HUES64 (cell line): ENCODE results near the gene SHROOM3.
A peak's percentile ranks its signal among the peaks of the same experiment; 100 is the strongest.

Experiments used
- H3K27ac ChIP-seq: 2 replicates; pipeline ENCODE4 v1.7.0; 2013; ENCODE audit warnings: low read depth, low read length, inconsistent platforms
- H3K27me3 ChIP-seq: 2 replicates; pipeline ENCODE4 v1.6.1; 2013; ENCODE audit warnings: mild to moderate bottlenecking, low read length; ENCODE audit not compliant: insufficient read depth
- H3K36me3 ChIP-seq: 2 replicates; pipeline ENCODE4 v1.6.1; 2013; ENCODE audit warnings: mild to moderate bottlenecking, low read length; ENCODE audit not compliant: insufficient read depth
- H3K4me1 ChIP-seq: 2 replicates; pipeline ENCODE4 v1.6.1; 2013; ENCODE audit warnings: mild to moderate bottlenecking, low read length, moderate library complexity; ENCODE audit not compliant: insufficient read depth
- H3K4me3 ChIP-seq: 2 replicates; pipeline ENCODE4 v1.5.1; 2013; ENCODE audit warnings: mild to moderate bottlenecking, low read length, moderate library complexity
- H3K9ac ChIP-seq: 2 replicates; pipeline ENCODE4 v1.6.1; 2013; ENCODE audit warnings: mild to moderate bottlenecking, low read depth, low read length
- H3K9me3 ChIP-seq: 2 replicates; pipeline ENCODE4 v1.6.1; 2013; ENCODE audit warnings: low read depth, low read length; ENCODE audit not compliant: insufficient read depth
- WGBS: fragments of 150-250, 120-280 bp; methylation state at CpG from one replicate; pipeline ENCODE4 v1.1.7; 2013; ENCODE audit warnings: missing lambda C conversion rate; 5-methylcytosine and 5-hydroxymethylcytosine counted together

SHROOM3 gene

DNA sequence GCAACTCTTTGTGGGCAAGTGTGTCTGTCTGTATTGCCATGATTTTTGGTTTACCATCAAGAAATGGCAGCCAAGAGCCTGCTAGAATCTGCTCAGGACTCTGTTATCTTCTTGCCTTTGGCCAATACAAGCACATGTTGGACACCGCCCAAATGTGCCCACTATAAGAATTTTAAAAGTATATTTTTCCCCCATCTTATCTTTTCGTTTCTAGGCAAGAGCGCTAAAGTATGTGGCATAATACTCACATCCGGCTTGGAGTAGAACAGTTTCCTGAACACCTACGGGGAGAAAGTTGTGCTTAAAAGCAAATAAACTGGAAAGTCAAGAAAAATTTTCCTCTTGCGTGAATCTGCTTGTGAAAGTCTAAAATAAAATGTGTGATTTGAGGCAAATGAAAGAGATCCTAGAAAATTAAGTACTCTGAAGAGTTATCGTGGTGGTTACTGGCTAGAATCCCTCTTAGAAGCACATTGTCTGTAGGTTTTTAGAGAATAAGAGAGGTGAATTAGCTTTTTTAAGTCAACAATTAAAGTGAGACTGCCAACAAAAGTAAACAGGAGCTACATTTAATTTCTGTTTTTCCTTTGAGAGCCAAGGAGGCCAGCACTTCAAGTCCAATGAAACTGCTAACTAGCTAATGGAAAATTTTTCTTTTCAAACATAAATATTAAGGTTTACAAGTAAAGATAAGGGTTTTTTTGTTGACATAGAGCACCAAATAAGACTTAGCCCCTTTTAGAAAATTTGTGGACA, 242.7 kb downstream of the SHROOM3 start:
- H3K27ac ChIP-seq: no peak overlapping the region
- H3K36me3 ChIP-seq: no peaks in the 10 kb centered on the region
- no peaks in the 10 kb centered on the region for H3K4me1 ChIP-seq
- no peaks in the 10 kb centered on the region for H3K27me3 ChIP-seq
- no peak overlapping the region for H3K9ac ChIP-seq
- WGBS: 95% methylated on average over 7 of the region's 7 CpGs
- no peak overlapping the region for H3K4me3 ChIP-seq
- no peaks in the 10 kb centered on the region for H3K9me3 ChIP-seq

DNA sequence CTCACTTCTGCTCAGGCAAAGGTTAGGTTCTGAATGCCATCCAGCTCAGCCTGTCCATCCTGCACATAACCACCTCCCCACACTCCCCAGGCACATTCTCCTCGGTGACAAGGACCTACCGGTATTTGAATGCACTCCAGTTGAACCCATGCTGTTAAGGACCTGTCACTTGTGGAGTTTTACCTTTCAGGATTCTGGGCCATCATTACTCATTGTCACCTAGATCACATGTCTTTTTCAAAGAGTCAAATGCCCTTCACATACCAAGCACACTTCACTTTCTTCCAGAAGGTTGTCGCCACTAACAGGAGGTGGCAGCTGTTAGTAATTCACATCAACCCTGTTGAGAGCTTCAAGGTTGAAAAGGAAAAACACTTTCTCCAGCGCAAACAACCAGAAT, 244.7 kb downstream of the SHROOM3 start:
- H3K27me3 ChIP-seq: no peaks in the 10 kb centered on the region
- no peak overlapping the region for H3K4me3 ChIP-seq
- H3K36me3 ChIP-seq: no peaks in the 10 kb centered on the region
- H3K9ac ChIP-seq: no peak overlapping the region
- WGBS: 75% methylated on average over 4 of the region's 4 CpGs
- no peaks in the 10 kb centered on the region for H3K4me1 ChIP-seq
- H3K9me3 ChIP-seq: no peaks in the 10 kb centered on the region
- H3K27ac ChIP-seq: no peak overlapping the region

DNA sequence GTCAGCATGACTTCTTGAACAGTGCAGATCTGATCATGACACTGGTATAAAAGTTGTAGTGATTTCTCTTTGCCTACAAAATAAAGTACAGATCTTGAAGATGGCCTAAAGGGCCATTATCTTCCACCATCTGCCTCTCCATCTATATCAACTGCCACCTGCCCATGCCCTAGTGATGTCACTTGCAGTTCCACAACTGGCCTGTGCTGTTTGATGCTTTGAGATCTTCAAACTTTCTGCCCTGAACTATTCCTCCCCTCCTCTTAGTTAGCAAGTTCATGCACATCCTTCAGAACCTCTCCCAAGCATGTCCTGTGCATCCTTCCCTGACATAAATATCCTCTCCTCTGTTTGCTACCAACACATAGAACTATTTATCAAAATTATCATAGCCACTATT, 245.9 kb downstream of the SHROOM3 start:
- Histone ChIP-seq H3K27ac (no peak overlapping the region), H3K9ac (no peak overlapping the region), H3K27me3 (no peaks in the 10 kb centered on the region), H3K4me3 (no peak overlapping the region), H3K4me1 (no peaks in the 10 kb centered on the region), H3K9me3 (no peaks in the 10 kb centered on the region), H3K36me3 (no peaks in the 10 kb centered on the region)

DNA sequence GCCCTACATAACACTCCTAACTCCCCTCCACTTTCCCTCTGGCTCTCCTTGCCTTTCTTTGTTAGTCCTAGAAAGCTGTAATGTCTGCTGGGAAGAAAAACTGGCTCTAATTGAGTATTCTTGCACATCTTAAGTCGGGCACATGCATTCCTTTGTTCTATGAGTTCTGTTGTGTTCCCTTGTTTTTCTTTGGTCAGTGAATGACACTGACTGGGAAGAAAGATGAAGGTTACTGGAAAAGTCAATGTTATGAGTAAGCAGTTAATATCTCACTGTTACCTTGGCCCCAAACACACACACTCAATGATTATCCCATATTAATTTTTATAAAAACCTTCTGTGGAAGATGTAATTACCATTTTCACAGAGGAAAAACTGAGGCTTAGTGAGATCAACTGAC, 247.0 kb downstream of the SHROOM3 start:
- no peaks in the 10 kb centered on the region for H3K9me3 ChIP-seq
- 82% methylated on average over 1 of the region's 1 CpG for WGBS
- no peak overlapping the region for H3K4me3 ChIP-seq
- no peaks in the 10 kb centered on the region for H3K36me3 ChIP-seq
- H3K27me3 ChIP-seq: peaks cover 2% of the 10 kb centered on the region; the same call in 1 of the 2 replicates
- no peak overlapping the region for H3K9ac ChIP-seq
- H3K27ac ChIP-seq: no peak overlapping the region
- no peaks in the 10 kb centered on the region for H3K4me1 ChIP-seq

DNA sequence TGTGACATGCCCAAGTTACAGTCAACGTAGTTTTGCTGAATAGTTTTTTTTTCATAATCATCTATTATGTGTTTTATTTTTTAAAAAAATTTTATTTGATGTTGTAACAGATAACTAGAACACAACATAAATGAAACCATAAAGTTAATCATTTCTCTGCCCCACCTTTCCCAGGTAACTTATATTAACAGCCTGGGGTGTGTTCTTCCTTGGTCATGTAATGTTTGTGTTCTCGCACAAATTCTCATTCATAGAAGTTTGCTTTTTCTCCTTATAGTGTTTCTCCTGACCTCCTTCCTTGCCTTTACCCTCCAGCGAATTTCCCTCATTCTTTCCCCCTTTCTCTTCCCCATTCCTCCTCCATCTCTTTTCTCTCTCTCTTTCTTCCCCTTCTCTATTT, 248.1 kb downstream of the SHROOM3 start:
- Histone ChIP-seq H3K27me3 (peaks cover 7% of the 10 kb centered on the region), H3K4me3 (no peak overlapping the region), H3K4me1 (peaks cover 4% of the 10 kb centered on the region), H3K9ac (no peak overlapping the region), H3K27ac (no peak overlapping the region), H3K9me3 (no peaks in the 10 kb centered on the region), H3K36me3 (no peaks in the 10 kb centered on the region)
- WGBS: 91% methylated on average over 2 of the region's 3 CpGs

DNA sequence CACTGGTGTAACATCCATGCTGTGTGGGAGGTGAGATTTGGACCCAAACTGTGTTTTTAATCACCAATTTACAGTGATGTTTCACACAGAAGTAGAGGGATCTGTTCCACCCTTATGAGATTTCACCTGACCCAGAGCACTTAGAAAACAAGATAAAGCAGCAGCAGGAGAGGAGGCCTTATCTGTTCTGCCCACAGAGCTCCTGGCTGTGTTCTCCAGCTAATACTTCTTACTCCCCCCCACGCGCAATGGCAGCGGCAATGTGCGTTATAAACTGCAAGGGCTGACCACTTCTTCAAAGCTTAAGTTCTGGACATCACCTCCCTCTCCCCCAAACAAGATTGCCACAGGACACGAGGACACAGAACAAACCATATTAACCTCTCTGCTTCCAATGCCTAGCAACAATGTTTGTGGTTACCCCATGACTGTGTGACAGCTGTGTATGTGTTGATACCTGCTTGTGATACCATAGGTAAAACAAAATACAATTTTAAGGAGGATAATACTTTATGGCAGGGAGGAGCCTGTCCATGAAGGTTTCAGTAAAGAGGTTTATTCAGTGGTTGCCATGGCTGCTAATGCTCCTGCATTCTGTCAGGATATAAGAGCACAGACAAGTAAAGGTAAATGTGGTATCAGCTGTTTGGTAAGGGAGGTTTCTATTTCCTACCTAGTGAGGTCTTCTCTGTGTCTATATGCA, 252.9 kb downstream of the SHROOM3 start:
- Histone ChIP-seq H3K9me3 (no peaks in the 10 kb centered on the region), H3K36me3 (no peaks in the 10 kb centered on the region), H3K27ac (no peak overlapping the region), H3K4me1 (peaks cover 32% of the 10 kb centered on the region), H3K4me3 (peak overlapping the region; percentile 73; the same call in 1 of the 2 replicates), H3K9ac (no peak overlapping the region), H3K27me3 (peaks cover 10% of the 10 kb centered on the region)
- 68% methylated on average over 5 of the region's 5 CpGs for WGBS

DNA sequence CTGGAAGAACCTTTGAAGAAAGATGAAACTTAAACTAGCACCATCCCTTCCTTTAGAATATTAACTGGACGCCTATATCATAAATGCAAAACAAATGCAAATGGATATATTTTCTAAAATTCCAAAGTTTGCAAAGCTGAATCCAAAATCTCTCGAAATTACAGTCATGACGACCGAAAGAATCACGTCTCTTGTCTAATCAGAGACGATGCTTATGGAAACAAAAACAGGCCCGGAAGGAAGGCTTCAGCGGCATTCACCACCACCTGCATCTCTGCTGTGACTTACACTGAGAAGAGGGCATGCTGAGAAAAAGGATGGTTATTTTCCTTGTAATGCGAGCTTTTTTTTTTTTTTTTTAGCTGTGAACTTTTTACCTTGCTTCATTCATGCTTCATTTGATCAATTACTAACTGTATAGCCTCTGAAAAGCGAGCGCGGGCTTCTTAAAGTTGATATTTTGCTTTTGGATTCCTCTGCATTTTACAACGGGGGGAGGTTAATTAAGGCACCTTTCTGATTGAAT, 253.7 kb downstream of the SHROOM3 start:
- H3K4me3 ChIP-seq: peak overlapping the region; percentile 73
- peak overlapping the region; percentile 84 for H3K9ac ChIP-seq
- peaks cover 10% of the 10 kb centered on the region for H3K27me3 ChIP-seq
- H3K36me3 ChIP-seq: no peaks in the 10 kb centered on the region
- WGBS: 4% methylated on average over 13 of the region's 13 CpGs
- H3K9me3 ChIP-seq: no peaks in the 10 kb centered on the region
- peaks cover 32% of the 10 kb centered on the region for H3K4me1 ChIP-seq
- peak overlapping the region; percentile 61; the same call in 1 of the 2 replicates for H3K27ac ChIP-seq

DNA sequence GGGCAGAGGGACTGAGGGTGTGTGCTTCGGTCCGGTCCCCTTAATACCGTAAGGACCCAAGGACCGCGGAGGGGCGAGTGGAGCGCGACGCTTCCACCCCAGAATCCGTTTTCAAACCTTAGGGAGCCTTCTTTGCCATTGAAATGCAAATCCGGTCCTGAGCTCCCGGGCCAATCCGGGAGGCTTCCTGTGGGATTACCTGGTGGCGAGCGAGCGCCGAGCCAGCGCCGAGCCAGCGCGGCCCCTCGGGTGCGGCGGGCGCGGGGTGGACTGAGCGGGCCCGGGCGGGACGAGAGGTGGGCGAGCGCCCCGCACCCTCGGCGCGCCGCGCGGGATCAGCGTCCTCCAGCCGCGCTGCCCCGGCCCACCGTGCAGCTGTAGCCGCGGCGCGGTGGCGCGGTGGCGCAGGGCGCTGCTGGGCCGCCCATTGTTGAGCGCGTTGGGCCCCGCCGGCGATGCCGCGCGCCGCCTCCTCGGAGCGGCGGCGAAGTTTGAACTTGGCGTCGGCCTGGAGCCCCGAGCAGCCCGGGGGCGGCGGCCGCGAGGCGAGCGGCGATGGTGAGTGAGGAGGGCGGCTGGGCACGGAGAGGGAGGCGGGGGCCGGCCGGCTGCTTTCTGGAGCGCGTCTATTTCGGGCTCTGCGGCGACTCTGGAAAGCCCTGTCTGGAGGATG, 254.3 kb downstream of the SHROOM3 start:
- H3K9ac ChIP-seq: peak overlapping the region; percentile 84
- WGBS: under 1% methylated on average over 87 of the region's 87 CpGs
- H3K4me3 ChIP-seq: peak overlapping the region; percentile 73
- H3K36me3 ChIP-seq: no peaks in the 10 kb centered on the region
- peaks cover 10% of the 10 kb centered on the region for H3K27me3 ChIP-seq
- peak overlapping the region; percentile 61; the same call in 1 of the 2 replicates for H3K27ac ChIP-seq
- peaks cover 32% of the 10 kb centered on the region for H3K4me1 ChIP-seq
- no peaks in the 10 kb centered on the region for H3K9me3 ChIP-seq

DNA sequence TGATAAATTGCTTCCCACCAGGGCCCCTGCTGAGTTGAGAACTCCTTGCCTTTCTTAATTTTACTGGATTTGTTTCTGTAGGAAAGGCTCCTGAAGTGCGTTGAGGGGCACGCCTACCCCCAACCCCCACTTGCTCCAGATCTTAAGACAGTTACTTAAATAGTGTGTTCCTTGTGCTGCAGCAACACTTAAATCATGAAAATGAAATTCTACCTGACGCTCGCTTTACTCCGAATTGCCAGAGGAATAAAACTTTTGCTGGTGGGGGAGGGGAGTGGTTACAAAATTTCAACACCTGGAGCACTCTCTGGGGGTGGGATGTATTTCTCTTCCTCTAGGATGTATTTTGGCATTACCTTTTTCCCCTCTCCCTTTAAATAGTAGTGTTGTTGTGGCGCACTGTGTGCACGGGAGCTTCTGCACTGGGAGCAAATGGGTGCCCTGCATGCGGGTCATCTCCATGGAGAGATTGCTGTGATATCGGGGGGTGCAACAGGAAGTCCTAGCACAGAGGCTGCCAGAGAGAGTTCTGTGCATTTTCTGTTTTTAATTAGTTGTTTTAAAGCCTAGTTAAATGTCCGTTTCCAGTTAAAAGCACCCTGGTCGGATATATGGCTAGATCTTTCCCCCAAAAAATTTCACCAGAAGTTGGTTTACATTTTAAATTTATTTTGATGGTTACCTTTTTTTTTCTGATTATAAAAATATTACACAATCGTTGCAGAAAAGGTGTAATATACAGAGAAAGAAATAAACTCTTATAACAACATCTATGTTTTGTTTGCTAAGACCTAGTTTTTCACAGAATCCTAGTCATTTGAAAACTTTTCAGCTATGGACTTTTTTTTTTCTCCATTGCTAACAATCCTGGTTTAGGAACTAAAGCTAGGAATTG, 255.2 kb downstream of the SHROOM3 start:
- Histone ChIP-seq H3K9me3 (no peaks in the 10 kb centered on the region), H3K27ac (peak overlapping the region; percentile 61; the same call in 1 of the 2 replicates), H3K27me3 (peaks cover 10% of the 10 kb centered on the region), H3K4me1 (peaks cover 39% of the 10 kb centered on the region), H3K4me3 (peak overlapping the region; percentile 73), H3K9ac (peak overlapping the region; percentile 84), H3K36me3 (no peaks in the 10 kb centered on the region)
- 8% methylated on average over 11 of the region's 12 CpGs for WGBS

DNA sequence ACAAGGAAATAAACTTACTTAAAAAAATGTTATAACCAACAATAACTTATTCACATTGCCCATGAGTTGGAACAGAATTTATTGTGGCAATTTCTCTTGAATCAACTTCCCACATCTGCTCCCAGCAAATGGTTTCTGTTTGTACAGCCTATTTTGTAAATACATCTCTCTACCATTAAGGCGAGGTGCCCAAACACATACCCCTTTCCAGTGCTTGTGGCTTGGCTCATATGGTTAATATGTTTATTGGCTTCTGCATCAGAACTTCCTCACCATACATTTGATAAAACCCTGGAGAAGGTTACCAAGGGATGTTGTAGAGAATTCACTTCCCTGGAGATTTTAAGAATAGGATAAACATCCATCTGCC, 255.9 kb downstream of the SHROOM3 start:
- H3K36me3 ChIP-seq: no peaks in the 10 kb centered on the region
- H3K9ac ChIP-seq: no peak overlapping the region
- 75% methylated on average over 1 of the region's 1 CpG for WGBS
- no peak overlapping the region for H3K27ac ChIP-seq
- no peaks in the 10 kb centered on the region for H3K9me3 ChIP-seq
- peaks cover 10% of the 10 kb centered on the region for H3K27me3 ChIP-seq
- H3K4me1 ChIP-seq: peaks cover 45% of the 10 kb centered on the region
- peak overlapping the region; percentile 73 for H3K4me3 ChIP-seq
